Measurements from ENCODE around the gene FAM53B.

The FAM53B gene

GRCh38 chr10:124693801-124694416 lies 50.3 kb downstream of the FAM53B start:
- TF ChIP-seq CTCF (IDR thresholded peaks at IDR 0.05) = no peak

GRCh38 chr10:124693396-124693795 lies 50.8 kb downstream of the FAM53B start:
- no peak for TF ChIP-seq CTCF (IDR thresholded peaks at IDR 0.05)

GRCh38 chr10:124692100-124692446 lies 52.1 kb downstream of the FAM53B start:
- TF ChIP-seq CTCF (IDR thresholded peaks at IDR 0.05) = no peak

GRCh38 chr10:124691421-124692099 lies 52.6 kb downstream of the FAM53B start:
- no peak for TF ChIP-seq CTCF (IDR thresholded peaks at IDR 0.05)

GRCh38 chr10:124691002-124691401 lies 53.2 kb downstream of the FAM53B start:
- no peak for TF ChIP-seq CTCF (IDR thresholded peaks at IDR 0.05)

GRCh38 chr10:124689911-124690498 lies 54.2 kb downstream of the FAM53B start:
- TF ChIP-seq CTCF (IDR thresholded peaks at IDR 0.05) = no peak

GRCh38 chr10:124688889-124689670 lies 55.1 kb downstream of the FAM53B start:
- no peak for TF ChIP-seq CTCF (IDR thresholded peaks at IDR 0.05)
